NCI-H2107 (cell line): Measurements from ENCODE around the gene OR52R1.
"Not testable (repeated sequence)": the region's sequence is repeated elsewhere in the genome, so short reads cannot be mapped to it uniquely, and the experiment has no call there.

ENCODE experiments used
- DNase-seq: peaks from one replicate; lab custom pipeline; 2025; lab: John Stamatoyannopoulos, UW

Gene OR52R1

GRCh38 chr11:4804280-4804679 is at the start of gene OR52R1:
TSS of gene OR52R1 (minus strand) at chr11:4804380. CDS start at chr11:4804380, 0 bp downstream.
- DNase-seq = no peak

- DNase-seq = no peak
Measured at GRCh38 chr11:4851033-4851432, 46.9 kb upstream of the OR52R1 start.

GRCh38 chr11:4848908-4849532 is 44.8 kb upstream of the OR52R1 start, which contains the start of gene OR51S1:
TSS of gene OR51S1 (minus strand) at chr11:4849208. CDS start at chr11:4849208, 0 bp downstream.
- no peak for DNase-seq

- no peak for DNase-seq
Measured at GRCh38 chr11:4839851-4840549, 35.8 kb upstream of the OR52R1 start.

- no peak for DNase-seq
Measured at GRCh38 chr11:4830909-4831308, 26.7 kb upstream of the OR52R1 start.

- DNase-seq = no peak
Measured at GRCh38 chr11:4830346-4830745, 26.2 kb upstream of the OR52R1 start.

GRCh38 chr11:4826425-4826824 is 22.2 kb upstream of the OR52R1 start:
- no peak for DNase-seq

- no peak for DNase-seq
Measured at GRCh38 chr11:4825132-4825531, 21.0 kb upstream of the OR52R1 start.

- no peak for DNase-seq
Measured at GRCh38 chr11:4821021-4821420, 16.8 kb upstream of the OR52R1 start, which contains the start of gene OR51F2. TSS of gene OR51F2 (plus strand) at chr11:4821321. CDS start at chr11:4821422, 101 bp downstream.

- DNase-seq = no peak
Measured at GRCh38 chr11:4809246-4809645, 5.1 kb upstream of the OR52R1 start.

GRCh38 chr11:4808476-4808875 is 4.3 kb upstream of the OR52R1 start:
- DNase-seq = no peak

- not testable (repeated sequence) for DNase-seq
Measured at GRCh38 chr11:4801316-4801715, 2.9 kb downstream of the OR52R1 start.

GRCh38 chr11:4798427-4799183 is 5.6 kb downstream of the OR52R1 start:
- DNase-seq = no peak

- no peak for DNase-seq
Measured at GRCh38 chr11:4797206-4797605, 7.0 kb downstream of the OR52R1 start.

- no peak for DNase-seq
Measured at GRCh38 chr11:4782454-4782853, 21.7 kb downstream of the OR52R1 start.

- DNase-seq = no peak
Measured at GRCh38 chr11:4769838-4770237, 34.3 kb downstream of the OR52R1 start, which contains the start of gene OR51F1. TSS of gene OR51F1 (minus strand) at chr11:4769938. CDS start at chr11:4769938, 0 bp downstream.

GRCh38 chr11:4768094-4768493 is 36.1 kb downstream of the OR52R1 start:
- DNase-seq = no peak

- DNase-seq = no peak
Measured at GRCh38 chr11:4766420-4767043, 37.6 kb downstream of the OR52R1 start.

- no peak for DNase-seq
Measured at GRCh38 chr11:4763096-4763495, 41.1 kb downstream of the OR52R1 start.
